GM18499 (cell line): ENCODE results near the gene RPL18A.
A peak's percentile ranks its signal among the peaks of the same experiment; 100 is the strongest.

ENCODE experiments used
- ATAC-seq: cut with Tn5 transposase; IDR thresholded peaks from one replicate; pipeline ENCODE4 v1.9.1; 2021; ENCODE audit warnings: moderate number of reproducible peaks; ENCODE audit not compliant: insufficient read depth, unreplicated experiment

The RPL18A gene

DNA sequence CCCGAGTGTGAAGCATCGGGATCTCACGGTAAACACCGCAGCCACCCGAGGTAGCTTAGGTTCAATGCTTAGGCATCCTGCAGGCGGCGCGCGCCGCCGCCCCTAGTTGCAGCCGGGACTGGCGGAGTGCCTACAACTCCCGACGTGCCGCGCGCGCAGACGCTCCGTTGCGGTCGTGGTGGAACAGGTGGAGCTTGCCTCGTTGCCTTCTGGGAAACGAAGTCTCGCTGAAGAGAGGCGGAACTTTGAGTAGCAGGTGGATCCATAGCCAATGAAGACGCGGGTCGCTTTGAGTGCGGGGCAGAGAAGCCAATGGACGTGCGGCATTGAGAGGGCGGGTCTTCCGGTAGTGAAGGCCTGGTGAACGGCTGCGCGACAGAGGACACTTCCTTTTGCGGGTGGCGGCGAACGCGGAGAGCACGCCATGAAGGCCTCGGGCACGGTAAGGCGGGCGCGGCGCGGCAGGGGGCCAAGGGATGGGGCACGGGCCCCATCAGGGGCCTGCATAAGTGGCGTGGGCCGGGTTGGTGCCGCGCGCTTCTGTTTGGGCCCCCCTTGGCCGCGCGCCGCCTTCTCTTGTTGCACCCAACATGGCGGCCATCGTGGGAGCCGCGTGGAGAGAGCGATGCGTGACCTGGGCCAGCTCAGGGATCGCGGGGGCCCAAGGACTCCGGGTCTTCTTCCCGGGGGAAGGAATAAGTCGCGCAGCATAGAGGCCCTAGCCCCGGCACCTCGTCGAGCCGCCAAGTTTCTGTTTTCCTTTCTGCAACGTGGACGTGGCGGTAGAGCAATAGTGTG is at the start of gene RPL18A:
RPL18A (plus strand) TSS at position 378 of the 798 bp plus-strand sequence; CDS start at position 425, 47 bp downstream.
- peak; percentile 81 for ATAC-seq

GRCh38 chr19:17811103-17811502 is 48.6 kb upstream of the RPL18A start:
- ATAC-seq = no peak

- no peak for ATAC-seq
Observed at GRCh38 chr19:17811681-17812080, 48.0 kb upstream of the RPL18A start.

DNA sequence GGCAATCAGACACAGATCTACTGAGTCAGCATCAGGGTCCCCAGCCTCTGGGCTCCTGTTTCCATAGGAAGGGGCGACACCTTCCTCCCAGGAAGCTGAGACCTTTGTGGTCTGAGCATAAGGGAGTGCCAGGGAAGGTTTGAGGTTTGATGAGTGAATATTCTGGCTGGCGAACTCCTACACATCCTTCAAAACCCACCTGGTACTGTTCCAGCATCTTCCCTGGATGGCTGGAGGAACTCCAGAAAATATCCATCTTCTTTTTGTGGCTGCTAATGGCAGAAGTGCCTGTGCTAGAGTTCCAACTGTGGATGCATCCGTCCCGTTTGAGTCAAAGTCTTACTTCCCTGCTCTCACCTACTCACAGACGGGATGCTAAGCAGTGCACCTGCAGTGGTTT is 47.6 kb upstream of the RPL18A start:
- no peak for ATAC-seq

GRCh38 chr19:17817668-17818363 is 41.9 kb upstream of the RPL18A start:
- no peak for ATAC-seq

- ATAC-seq = no peak
Observed at GRCh38 chr19:17821190-17821589, 38.5 kb upstream of the RPL18A start, which contains the start of gene INSL3. INSL3 (minus strand) TSS chr19:17821519; CDS start chr19:17821506, 13 bp downstream.

DNA sequence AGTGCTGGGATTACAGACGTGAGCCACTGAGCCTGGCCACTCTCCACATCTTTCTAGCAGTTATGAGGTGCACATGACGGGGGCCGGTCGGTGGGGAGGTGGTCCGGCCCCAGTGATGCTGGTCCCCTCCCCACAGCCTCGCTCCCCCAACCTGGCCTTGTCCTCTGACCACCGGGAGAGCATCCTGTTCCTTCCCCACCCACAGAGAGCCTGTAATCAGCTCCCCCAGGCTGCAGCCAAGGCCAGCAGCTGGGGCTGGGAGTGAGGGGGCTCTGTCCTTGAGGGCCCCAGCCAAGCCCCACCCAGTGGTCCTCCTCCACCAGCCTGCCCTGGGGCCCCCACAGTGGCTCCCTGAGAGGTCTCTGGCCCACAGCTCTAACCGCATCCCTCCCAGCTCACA is 35.4 kb upstream of the RPL18A start:
- ATAC-seq = no peak

GRCh38 chr19:17826508-17827056 is 33.1 kb upstream of the RPL18A start:
- no peak for ATAC-seq

DNA sequence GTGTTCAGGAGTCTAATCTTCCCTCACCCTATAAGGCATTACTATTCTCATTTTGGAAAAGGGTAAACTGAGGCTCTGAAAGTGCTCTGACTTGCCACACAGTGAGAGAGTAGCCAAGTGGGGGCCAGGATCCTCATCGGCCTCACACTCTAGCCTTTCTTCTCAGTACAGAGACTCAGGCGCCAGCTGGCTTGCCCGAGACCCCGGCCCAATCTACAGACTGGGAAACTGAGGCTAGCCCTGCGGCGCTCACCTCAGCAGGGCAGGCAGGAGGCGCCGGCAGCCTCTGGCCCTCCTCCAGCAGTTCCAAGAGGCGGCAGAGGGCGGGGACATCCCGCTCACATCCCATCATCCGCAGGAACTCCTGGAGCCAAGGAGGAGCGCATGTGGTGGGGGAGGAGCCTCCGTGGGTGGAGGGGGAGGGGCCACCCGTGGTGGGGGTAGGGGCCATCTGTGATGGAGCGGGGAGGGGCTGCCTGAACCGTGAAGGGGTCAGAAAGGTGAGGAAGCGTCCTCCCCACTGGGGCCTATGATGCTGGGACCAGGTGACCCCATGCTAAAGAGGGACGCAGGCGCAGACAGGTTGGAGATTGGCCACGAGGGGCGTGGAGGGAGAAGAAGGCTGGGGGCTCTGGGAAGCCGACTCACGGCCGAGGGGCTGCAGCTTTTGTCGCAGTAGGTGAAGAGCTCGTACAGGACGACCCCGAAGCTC is 29.7 kb upstream of the RPL18A start:
- no peak for ATAC-seq

GRCh38 chr19:17830567-17831418 is 28.9 kb upstream of the RPL18A start:
- ATAC-seq = no peak

DNA sequence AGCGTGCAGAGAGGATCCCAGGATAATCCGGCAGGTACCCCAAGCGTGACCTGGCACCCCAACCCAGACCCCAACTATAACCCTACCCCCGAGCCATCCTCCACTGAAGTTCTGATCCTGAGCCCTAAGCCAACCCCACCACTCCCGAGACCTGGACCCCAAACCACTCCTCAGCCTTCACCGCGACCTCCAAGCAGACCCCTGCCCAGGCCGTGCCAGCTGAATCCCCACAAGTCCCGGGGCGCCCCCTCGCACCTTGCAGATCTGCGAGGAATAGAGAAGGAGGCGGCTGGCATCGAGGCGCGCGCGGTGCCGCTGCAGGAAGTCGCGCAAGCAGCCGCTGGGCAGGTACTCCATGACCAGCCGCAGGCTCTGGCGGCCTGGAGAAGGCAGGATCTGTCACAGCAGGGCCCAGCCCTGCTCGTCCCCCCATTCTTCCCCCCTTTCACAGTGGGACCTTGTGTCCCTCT is 28.3 kb upstream of the RPL18A start:
- ATAC-seq = no peak

- no peak for ATAC-seq
Observed at GRCh38 chr19:17832443-17833208, 27.1 kb upstream of the RPL18A start.

GRCh38 chr19:17834350-17835181 is 25.1 kb upstream of the RPL18A start:
- no peak for ATAC-seq

DNA sequence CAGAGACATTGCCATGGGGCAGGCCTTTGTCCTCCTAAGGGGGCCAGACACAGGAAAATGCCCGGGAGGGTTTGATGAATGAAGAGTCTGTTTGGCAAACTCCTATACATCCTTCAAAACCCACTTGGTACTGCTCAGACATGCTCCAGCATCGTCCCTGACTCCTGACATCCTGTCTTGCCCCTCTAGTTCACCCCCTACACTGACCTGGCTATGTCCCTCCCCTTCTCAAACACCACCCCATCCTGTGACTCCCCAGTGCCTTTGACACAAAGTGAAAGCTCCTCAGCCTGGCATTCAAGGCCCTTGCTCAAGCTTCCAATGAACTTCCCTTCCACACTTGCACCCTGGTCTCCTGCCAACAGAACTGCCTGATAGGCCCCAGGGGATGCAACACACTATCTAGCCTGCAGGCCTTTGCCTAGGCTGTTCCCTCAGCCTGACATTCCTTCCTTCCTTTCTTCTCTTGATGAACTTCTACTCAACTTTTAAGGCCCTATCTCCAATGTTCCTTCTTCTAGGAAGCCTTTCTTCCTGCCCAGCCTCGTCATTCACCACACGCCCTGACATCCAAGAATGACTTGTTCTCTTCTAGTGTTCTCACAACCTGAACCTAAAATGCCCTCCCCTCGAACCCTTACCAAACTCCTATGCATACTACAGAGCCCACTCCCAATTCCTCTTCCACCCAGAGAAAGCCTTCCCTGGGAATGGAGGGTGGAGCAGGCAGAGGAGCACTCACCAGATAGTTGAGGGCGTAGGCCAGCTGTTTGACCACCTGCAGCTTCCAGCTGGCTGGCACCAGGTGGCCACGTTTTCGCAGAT is 24.3 kb upstream of the RPL18A start:
- ATAC-seq = no peak

DNA sequence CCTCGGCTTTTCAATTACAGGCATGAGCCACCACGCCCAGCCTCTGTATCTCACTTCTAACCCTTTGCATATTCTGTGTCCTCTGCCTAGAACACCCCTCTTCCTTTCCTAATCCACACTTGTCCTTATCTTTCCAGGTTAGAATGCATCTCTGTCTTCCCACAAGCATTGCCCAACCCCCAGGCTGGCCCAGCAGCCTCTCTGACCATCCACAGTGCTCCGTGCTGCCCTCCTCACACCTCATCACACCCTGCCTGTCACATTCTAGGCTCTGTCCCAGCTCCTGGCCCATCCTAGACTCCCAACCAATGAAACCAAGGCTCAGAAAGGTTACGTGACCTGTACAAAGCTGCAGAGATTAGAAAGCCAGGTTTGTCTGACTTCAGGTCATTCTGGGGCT is 23.2 kb upstream of the RPL18A start:
- ATAC-seq = no peak

GRCh38 chr19:17837972-17838371 is 21.7 kb upstream of the RPL18A start:
- ATAC-seq = no peak

DNA sequence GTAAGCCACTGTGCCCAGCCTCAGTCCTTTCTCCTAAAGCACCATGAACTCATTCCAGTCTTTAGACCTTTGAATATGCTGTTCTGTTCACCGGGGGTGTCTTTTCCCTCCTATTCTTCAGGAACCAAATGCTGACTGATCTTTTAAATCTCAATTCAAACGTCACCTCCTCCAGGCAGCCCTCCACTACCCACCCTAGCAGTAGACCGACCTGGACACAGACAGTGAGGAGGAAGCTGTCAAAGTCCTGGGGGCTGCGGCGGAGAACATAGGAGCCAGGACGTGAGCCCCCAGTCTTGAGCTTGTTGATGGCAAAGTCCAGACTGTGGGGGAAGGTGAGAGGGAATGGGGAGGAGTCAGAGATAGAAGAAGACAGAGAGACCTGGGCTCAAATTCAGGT is 19.7 kb upstream of the RPL18A start:
- ATAC-seq = no peak
